ENCODE results near the gene OR6A2. TPM values are rescaled to one million over a fixed set of nuclear protein-coding genes. Genes with fewer than 3 reads are reported as not detected.
"Not testable (repeated sequence)": the region's sequence is repeated elsewhere in the genome, so short reads cannot be mapped to it uniquely, and the experiment has no call there.

OR6A2 gene
- total RNA-seq, 2 donors from 2014 or later, result 0.57 TPM; not detected in 1

DNA sequence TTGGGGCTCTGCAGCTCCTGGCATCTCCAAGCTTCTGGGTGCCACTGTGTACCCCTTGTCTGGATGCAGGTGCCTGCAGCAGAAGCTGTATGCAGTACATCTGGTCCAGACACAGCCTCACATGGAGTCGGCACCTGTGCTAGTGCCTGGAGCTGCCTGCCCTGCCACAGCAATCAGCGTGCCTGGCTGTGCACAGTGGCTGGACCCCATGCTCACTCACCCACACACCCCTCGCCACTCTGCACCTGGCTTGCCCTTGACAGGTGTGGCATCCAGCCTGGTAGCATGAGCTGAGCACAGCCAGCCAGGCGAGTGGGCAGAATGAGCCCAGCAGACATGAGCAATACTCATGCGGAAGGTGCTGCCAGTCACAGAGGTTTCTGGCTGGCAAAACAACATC lies 19.5 kb upstream of the OR6A2 start:
- 90% methylated on average over 5 of the region's 5 CpGs for WGBS
- no peak for DNase-seq (ENCODE audit: low spot score)
- H3K27ac ChIP-seq, result no peak overlapping the region
- no peaks in the 10 kb centered on the region for H3K4me1 ChIP-seq (replicated peaks)
- intact Hi-C loops (cut with DNase I), result no loop called here
- TF ChIP-seq POLR2AphosphoS5 (IDR thresholded peaks at IDR 0.05) (no peak), POLR2A (IDR thresholded peaks at IDR 0.05) (no peak)
- TF ChIP-seq, protein P1, sequence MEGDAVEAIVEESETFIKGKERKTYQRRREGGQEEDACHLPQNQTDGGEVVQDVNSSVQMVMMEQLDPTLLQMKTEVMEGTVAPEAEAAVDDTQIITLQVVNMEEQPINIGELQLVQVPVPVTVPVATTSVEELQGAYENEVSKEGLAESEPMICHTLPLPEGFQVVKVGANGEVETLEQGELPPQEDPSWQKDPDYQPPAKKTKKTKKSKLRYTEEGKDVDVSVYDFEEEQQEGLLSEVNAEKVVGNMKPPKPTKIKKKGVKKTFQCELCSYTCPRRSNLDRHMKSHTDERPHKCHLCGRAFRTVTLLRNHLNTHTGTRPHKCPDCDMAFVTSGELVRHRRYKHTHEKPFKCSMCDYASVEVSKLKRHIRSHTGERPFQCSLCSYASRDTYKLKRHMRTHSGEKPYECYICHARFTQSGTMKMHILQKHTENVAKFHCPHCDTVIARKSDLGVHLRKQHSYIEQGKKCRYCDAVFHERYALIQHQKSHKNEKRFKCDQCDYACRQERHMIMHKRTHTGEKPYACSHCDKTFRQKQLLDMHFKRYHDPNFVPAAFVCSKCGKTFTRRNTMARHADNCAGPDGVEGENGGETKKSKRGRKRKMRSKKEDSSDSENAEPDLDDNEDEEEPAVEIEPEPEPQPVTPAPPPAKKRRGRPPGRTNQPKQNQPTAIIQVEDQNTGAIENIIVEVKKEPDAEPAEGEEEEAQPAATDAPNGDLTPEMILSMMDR (IDR thresholded peaks at IDR 0.05), result no peak
- H3K9me3 ChIP-seq, result no peaks in the 10 kb centered on the region
- H3K27me3 ChIP-seq (replicated peaks; ENCODE audit: insufficient read depth), result no peaks in the 10 kb centered on the region
- H3K4me3 ChIP-seq, result no peak overlapping the region
- H3K36me3 ChIP-seq, result no peaks in the 10 kb centered on the region

GRCh38 chr11:6817694-6818093 lies 18.2 kb upstream of the OR6A2 start:
- H3K4me3 ChIP-seq, result no peak overlapping the region
- H3K9me3 ChIP-seq, result no peaks in the 10 kb centered on the region
- 52% methylated on average over 1 of the region's 1 CpG for WGBS
- no peaks in the 10 kb centered on the region for H3K36me3 ChIP-seq
- no peaks in the 10 kb centered on the region for H3K4me1 ChIP-seq (replicated peaks)
- H3K27ac ChIP-seq, result no peak overlapping the region
- intact Hi-C loops (cut with DNase I), result no loop called here
- no peaks in the 10 kb centered on the region for H3K27me3 ChIP-seq (replicated peaks; ENCODE audit: insufficient read depth)
- TF ChIP-seq POLR2AphosphoS5 (IDR thresholded peaks at IDR 0.05) (no peak), POLR2A (IDR thresholded peaks at IDR 0.05) (no peak)
- TF ChIP-seq, protein P1 (IDR thresholded peaks at IDR 0.05), result no peak
- DNase-seq (ENCODE audit: low spot score), result no peak

DNA sequence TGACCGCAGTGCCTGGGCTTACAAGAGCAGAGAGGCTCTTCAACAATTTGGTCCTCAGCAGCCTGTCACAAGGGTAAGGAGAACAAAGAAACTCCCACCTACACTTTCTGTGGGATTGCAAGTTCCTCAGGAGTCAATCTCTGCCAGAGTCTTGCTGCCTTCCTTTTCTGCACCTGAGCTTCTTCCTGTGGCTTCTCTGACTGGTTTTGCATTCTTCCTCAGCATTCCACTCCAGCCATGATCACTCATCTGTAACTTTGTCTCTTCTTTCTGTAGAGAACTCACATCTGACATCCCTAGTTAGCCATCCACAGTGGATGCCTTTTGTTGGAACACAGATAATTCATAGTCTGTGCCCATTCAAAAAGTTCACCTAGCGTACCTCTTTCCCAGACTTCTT lies 14.2 kb upstream of the OR6A2 start:
- Histone ChIP-seq H3K27ac (no peak overlapping the region), H3K4me1 (replicated peaks) (no peaks in the 10 kb centered on the region), H3K27me3 (replicated peaks; ENCODE audit: insufficient read depth) (no peaks in the 10 kb centered on the region), H3K4me3 (no peak overlapping the region), H3K9me3 (no peaks in the 10 kb centered on the region), H3K36me3 (no peaks in the 10 kb centered on the region)
- WGBS, result 67% methylated on average over 2 of the region's 2 CpGs
- intact Hi-C loops (cut with DNase I), result loop anchor here (5.0 kb wide), 1 partner anchor 629 kb away; no protein-coding TSS in a partner anchor
- DNase-seq (ENCODE audit: low spot score), result no peak
- TF ChIP-seq, protein P1 (IDR thresholded peaks at IDR 0.05), result no peak
- TF ChIP-seq POLR2AphosphoS5 (IDR thresholded peaks at IDR 0.05) (no peak), POLR2A (IDR thresholded peaks at IDR 0.05) (no peak)

DNA sequence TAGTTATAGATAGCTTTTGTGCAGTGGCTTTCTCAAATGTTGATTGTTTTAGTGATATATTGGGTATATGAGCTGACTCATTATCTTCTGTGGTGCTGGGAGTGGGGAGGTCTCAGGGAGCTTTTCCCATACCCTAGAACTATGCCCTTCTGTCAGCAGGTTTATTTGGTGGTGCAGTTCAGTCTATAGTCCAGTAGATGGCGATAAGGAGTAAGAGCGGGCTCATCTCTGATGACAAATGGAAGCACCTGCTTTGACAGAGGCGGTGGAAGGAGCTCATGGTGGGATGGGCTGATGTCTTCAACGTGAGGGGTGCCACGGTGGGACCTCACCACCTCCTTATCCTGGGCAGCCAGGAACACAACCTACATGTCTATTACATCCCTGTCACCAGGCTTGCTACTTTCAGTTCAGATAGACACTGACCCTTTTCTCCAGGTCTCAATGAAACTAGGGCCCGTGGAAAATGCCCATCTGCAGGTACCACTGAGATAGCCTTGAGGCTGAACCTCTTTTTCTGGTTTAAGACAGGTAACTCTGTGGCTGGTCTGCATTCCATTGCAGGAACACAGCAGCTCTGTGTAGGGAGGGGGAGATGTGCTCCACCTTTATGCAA lies 13.0 kb upstream of the OR6A2 start:
- H3K9me3 ChIP-seq, result no peaks in the 10 kb centered on the region
- no peaks in the 10 kb centered on the region for H3K27me3 ChIP-seq (replicated peaks; ENCODE audit: insufficient read depth)
- intact Hi-C loops (cut with DNase I), result loop anchor here (5.0 kb wide), 1 partner anchor 630 kb away; no protein-coding TSS in a partner anchor
- WGBS, result 16% methylated on average over 6 of the region's 6 CpGs
- TF ChIP-seq POLR2AphosphoS5 (IDR thresholded peaks at IDR 0.05) (no peak), POLR2A (IDR thresholded peaks at IDR 0.05) (no peak)
- TF ChIP-seq, protein P1 (IDR thresholded peaks at IDR 0.05), result peak; percentile 40 to 70 (median 57)
- DNase-seq (ENCODE audit: low spot score), result peak; percentile 6
- H3K27ac ChIP-seq, result no peak overlapping the region
- H3K4me1 ChIP-seq (replicated peaks), result no peaks in the 10 kb centered on the region
- H3K4me3 ChIP-seq, result no peak overlapping the region
- H3K36me3 ChIP-seq, result no peaks in the 10 kb centered on the region

DNA sequence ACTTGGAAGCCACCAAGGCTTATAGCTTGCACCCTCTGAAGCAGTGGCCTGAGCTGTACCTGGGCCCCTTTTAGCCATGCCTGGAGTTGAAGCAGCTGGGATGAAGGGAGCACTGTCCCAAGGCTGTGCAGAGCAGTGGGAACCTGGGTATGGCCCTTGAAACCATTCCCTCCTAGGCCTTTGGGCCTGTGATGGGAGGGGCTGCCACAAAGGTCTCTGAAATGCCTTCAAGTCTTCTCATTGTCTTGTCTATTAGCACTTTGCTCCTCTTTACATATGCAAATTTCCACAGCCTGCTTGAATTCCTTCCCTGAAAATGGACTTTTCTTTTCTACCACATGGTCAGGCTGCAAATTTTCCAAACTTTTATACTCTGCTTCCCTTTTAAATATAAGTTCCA lies 1.6 kb upstream of the OR6A2 start:
- H3K27ac ChIP-seq; H3K27me3 ChIP-seq (replicated peaks; ENCODE audit: insufficient read depth); H3K4me3 ChIP-seq; H3K9me3 ChIP-seq; intact Hi-C loops (cut with DNase I); DNase-seq (ENCODE audit: low spot score); H3K4me1 ChIP-seq (replicated peaks); H3K36me3 ChIP-seq: not testable (repeated sequence)
